Measurements from ENCODE around the gene WNT9A. TPM values are rescaled to one million over a fixed set of nuclear protein-coding genes. Genes with fewer than 3 reads are reported as not detected.
A peak's percentile ranks its signal among the peaks of the same experiment; 100 is the strongest.

WNT9A gene
- total and polyA plus RNA-seq, 9 of the 15 experiments (the other 6 are each of a cell fraction or from before 2014, with no cell fraction given): 0.04 to 0.17 (median 0.10) TPM; not detected in 4

- TF ChIP-seq ZNF143 (CRISPR knock-in tag; IDR thresholded peaks at IDR 0.05) (no peak), KHSRP (IDR thresholded peaks at IDR 0.05) (no peak), E2F6 (IDR thresholded peaks at IDR 0.05; ENCODE audit: borderline replicate concordance in 1 of 2, extremely low read depth in 1 of 2, insufficient read depth in 1 of 2, insufficient read length in 1 of 2, low read depth in 1 of 2, low read length in 1 of 2, poor library complexity in 1 of 2, severe bottlenecking in 1 of 2) (no peak), ETV5 (CRISPR knock-in tag; IDR thresholded peaks at IDR 0.05; ENCODE audit: low read depth) (no peak)
Measured at GRCh38 chr1:227918736-227919135, 29.0 kb downstream of the WNT9A start (continued).

GRCh38 chr1:227918083-227918700 lies 29.5 kb downstream of the WNT9A start:
- no peaks in the 10 kb centered on the region for H3K9me1 ChIP-seq (ENCODE audit: control insufficient read depth, insufficient read depth, low read length)
- WGBS (ENCODE audit: insufficient coverage, low coverage, missing lambda C conversion rate): 5% methylated on average over 4 of the region's 5 CpGs
- intact Hi-C loops (cut with micrococcal nuclease): no loop called here
- no peak for ATAC-seq
- no peaks in the 10 kb centered on the region for H3K36me3 ChIP-seq (ENCODE audit: control insufficient read depth, insufficient read depth, low read length)
- TF ChIP-seq ZNF263 (CRISPR knock-in tag; IDR thresholded peaks at IDR 0.05; ENCODE audit: borderline replicate concordance) (peak; percentile 98), ZSCAN29 (IDR thresholded peaks at IDR 0.05) (no peak), PKNOX1 (IDR thresholded peaks at IDR 0.05) (peak; percentile 23; the same call in 1 of the 2 replicates), ZBTB43 (CRISPR knock-in tag; IDR thresholded peaks at IDR 0.05) (no peak)
- no peak overlapping the region for H2AFZ ChIP-seq (ENCODE audit: low read depth, low read length)
- POLR2A ChIA-PET: interaction anchor here (1.0 kb wide), 1 partner anchor 225 kb away, joined by 3 read pairs; no protein-coding TSS in a partner anchor
- no peaks in the 10 kb centered on the region; the same call in 1 of the 2 replicates for H3K9me3 ChIP-seq (replicated peaks; ENCODE audit: control insufficient read depth, insufficient read depth, low read depth, low read length)
- H3K9ac ChIP-seq (ENCODE audit: insufficient read depth in 1 of 2, low read depth in 2 of 2, low read length in 2 of 2): no peak overlapping the region
- BruUV-seq (replicated peaks): no TSS peak
- no peak overlapping the region for H3K4me2 ChIP-seq (ENCODE audit: insufficient read depth, low read length)
- 0 out of 2 replicates have a peak, but pooled peaks cover 7% of the 10 kb centered on the region for H4K20me1 ChIP-seq (replicated peaks; ENCODE audit: control insufficient read depth, insufficient read depth, low read length)
- peaks cover 0 to 45% of the 10 kb centered on the region in 2 experiments; a peak in 3 of 5 replicates for H3K4me1 ChIP-seq (replicated peaks in 1 of 2; ENCODE audit: control insufficient read depth in 2 of 2, insufficient read depth in 2 of 2, low read length in 2 of 2)
- H3K79me2 ChIP-seq (ENCODE audit: control insufficient read depth, insufficient read depth, low read length): no peaks in the 10 kb centered on the region
- no peak overlapping the region for H3K4me3 ChIP-seq
- DNase-seq (ENCODE audit: extremely low read depth in 1 of 4, low spot score in 3 of 4): no peak
- H3K27ac ChIP-seq (ENCODE audit: extremely low read depth, low read depth, low read length): no peak overlapping the region
- CTCF ChIA-PET (ENCODE audit: low intra/inter-chr PET ratio): no interaction called here
- H3K27me3 ChIP-seq (ENCODE audit: control insufficient read depth in 2 of 2, insufficient read depth in 2 of 2, low read length in 2 of 2): peaks cover 18 to 62% of the 10 kb centered on the region in 2 experiments; a peak in 4 of 5 replicates
- in situ Hi-C loops (cut with MboI): no loop called here
- FAIRE-seq: no peak
